K562 (cell line): ENCODE measurements around the gene CCT5. TPM values are rescaled to one million over a fixed set of nuclear protein-coding genes. Genes with fewer than 3 reads are reported as not detected.
A peak's percentile ranks its signal among the peaks of the same experiment; 100 is the strongest.

Experiments used
- ARID4B ChIP-seq: sonication (generic); formaldehyde crosslinking; IDR thresholded peaks from 2 replicates; pipeline ENCODE4 v1.8.0; 2022; ENCODE audit warnings: mild to moderate bottlenecking, missing genetic modification reagents
- CBFA2T2 ChIP-seq: fragments of 450-650 bp; conservative IDR thresholded peaks from 2 replicates; pipeline ENCODE4 v1.6.1; 2017; ENCODE audit warnings: mild to moderate bottlenecking
- DMBX1 ChIP-seq: fragments of 250-450 bp; sonication (Bioruptor Pico); IDR thresholded peaks from 2 replicates; pipeline ENCODE4 v1.8.0; 2022; ENCODE audit warnings: inconsistent platforms, mild to moderate bottlenecking, moderate library complexity, borderline replicate concordance
- E2F3 ChIP-seq: fragments of 250-450 bp; sonication (Bioruptor Pico); IDR thresholded peaks from 2 replicates; pipeline ENCODE4 v1.4.0; 2020; ENCODE audit warnings: mild to moderate bottlenecking
- GTF2A2 ChIP-seq: IDR thresholded peaks from 2 replicates; pipeline ENCODE4 v1.6.1; 2016; ENCODE audit warnings: mild to moderate bottlenecking, missing genetic modification characterization, missing compliant biosample characterization
- GTF2B ChIP-seq: IDR thresholded peaks from 2 replicates; pipeline ENCODE4 v1.6.1; 2011; ENCODE audit not compliant: insufficient read length; ENCODE audit errors: extremely low read depth
- MEF2D ChIP-seq: conservative IDR thresholded peaks from 2 replicates; pipeline ENCODE4 v1.6.1; 2016; ENCODE audit warnings: low read depth, missing genetic modification characterization, missing compliant biosample characterization
- PRPF4 ChIP-seq: fragments of 200-400 bp; formaldehyde crosslinking; IDR thresholded peaks from one replicate; pipeline ENCODE4 v1.6.1; 2017; ENCODE audit warnings: low read length, low read depth, mild to moderate bottlenecking; ENCODE audit not compliant: insufficient read depth, poor library complexity, severe bottlenecking
- RBM34 ChIP-seq: fragments of 200-400 bp; formaldehyde crosslinking; IDR thresholded peaks from 2 replicates; pipeline ENCODE4 v1.6.1; 2018; ENCODE audit warnings: low read length, borderline replicate concordance; ENCODE audit not compliant: insufficient read depth
- STAG1 ChIP-seq: sonication (generic); formaldehyde crosslinking; IDR thresholded peaks from 2 replicates; pipeline ENCODE4 v1.5.0; 2020; ENCODE audit warnings: missing genetic modification reagents, borderline replicate concordance
- ZNF124 ChIP-seq: sonication (generic); formaldehyde crosslinking; IDR thresholded peaks from 2 replicates; pipeline ENCODE4 v1.8.1; 2022; ENCODE audit warnings: missing genetic modification reagents
- ZNF133 ChIP-seq: fragments of 250-450 bp; sonication (Bioruptor Pico); IDR thresholded peaks from 2 replicates; pipeline ENCODE4 v1.4.0; 2020; ENCODE audit warnings: mild to moderate bottlenecking
- ZNF134 ChIP-seq: fragments of 250-450 bp; sonication (Bioruptor Pico); conservative IDR thresholded peaks from 2 replicates; pipeline ENCODE4 v1.4.0; 2020
- ZNF274 ChIP-seq: IDR thresholded peaks from 2 replicates; pipeline ENCODE4 v1.6.1; 2011; ENCODE audit warnings: low read depth, mild to moderate bottlenecking, low read length, moderate library complexity, borderline replicate concordance
- ZNF384 ChIP-seq: IDR thresholded peaks from 2 replicates; pipeline ENCODE4 v1.6.1; 2012; ENCODE audit warnings: low read depth, low read length, improper control_type of control experiment
- ZNF449 ChIP-seq: fragments of 250-450 bp; sonication (Bioruptor Pico); IDR thresholded peaks from 2 replicates; pipeline ENCODE4 v1.8.0; 2022; ENCODE audit warnings: moderate library complexity, mild to moderate bottlenecking, inconsistent platforms
- ZNF609 ChIP-seq: sonication (generic); formaldehyde crosslinking; IDR thresholded peaks from 2 replicates; pipeline ENCODE4 v1.8.1; 2023; ENCODE audit warnings: missing genetic modification reagents, mild to moderate bottlenecking, borderline replicate concordance
- polyA plus RNA-seq, 8 experiments: library from polyadenylated mRNA; depleted of rRNA in 4 of 8; stranded (reverse) in 5 of 8; unstranded in 3 of 8; fragments of >200 nt; fragmentation: Nextera tagmentation in 2 of 8; fragmentation: Illumina TruSeq in 1 of 8; extraction: Ambion mirVana in 2 of 8; extraction: Trizol in 1 of 8; gene quantifications; 2 replicates each; pipeline versions ENCODE4 v1.2.1 to v1.2.3, GENCODE V29; 2011 to 2014; ENCODE audit warnings: inconsistent platforms in 1 of 8, missing spikeins in 1 of 8
- total RNA-seq, 7 experiments: library from RNA; depleted of rRNA in 6 of 7; stranded (reverse); fragments of >200 nt in 6 of 7; fragmentation: Illumina TruSeq in 2 of 7; extraction: Trizol in 2 of 7; gene quantifications; 2 replicates each; pipeline versions ENCODE4 v1.2.1 to v1.2.3, GENCODE V29; 2011 to 2021; ENCODE audit warnings: low replicate concordance in 1 of 7

Gene CCT5
- total and polyA plus RNA-seq, 9 of the 15 experiments (the other 6 are each of a cell fraction or from before 2014, with no cell fraction given): 782 to 1,606 (median 1,153) TPM

- no peak for TF ChIP-seq ZNF609 (CRISPR knock-in tag)
- TF ChIP-seq ZNF274: no peak
- TF ChIP-seq ZNF384: no peak
- TF ChIP-seq DMBX1 (CRISPR knock-in tag): peak; percentile 98
- no peak for TF ChIP-seq ZNF124 (CRISPR knock-in tag)
- TF ChIP-seq ARID4B (CRISPR knock-in tag): no peak
- TF ChIP-seq GTF2B: no peak
- peak; percentile 68; the same call in 1 of the 2 replicates for TF ChIP-seq ZNF134 (CRISPR knock-in tag)
- TF ChIP-seq CBFA2T2: peak; percentile 64
- peak; percentile 89 for TF ChIP-seq MEF2D (tag)
- peak; percentile 81; the same call in 1 of the 2 replicates for TF ChIP-seq E2F3 (CRISPR knock-in tag)
- TF ChIP-seq STAG1: no peak
- peak; percentile 91 for TF ChIP-seq ZNF449 (CRISPR knock-in tag)
- TF ChIP-seq ZNF133 (CRISPR knock-in tag): peak; percentile 86
- no peak for TF ChIP-seq PRPF4
- TF ChIP-seq RBM34: no peak
- TF ChIP-seq GTF2A2: peak; percentile 65; the same call in 1 of the 2 replicates
Observed at GRCh38 chr5:10303699-10304170, 53.7 kb downstream of the CCT5 start (continued).
